HG03039 (cell line): ENCODE measurements around the gene DPH5.
A peak's percentile ranks its signal among the peaks of the same experiment; 100 is the strongest.
"Not testable (repeated sequence)": the region's sequence is repeated elsewhere in the genome, so short reads cannot be mapped to it uniquely, and the experiment has no call there.

Source experiments
- ATAC-seq: cut with Tn5 transposase; IDR thresholded peaks from one replicate; pipeline ENCODE4 v1.9.1; 2021; ENCODE audit warnings: mild to moderate bottlenecking, moderate library complexity; ENCODE audit not compliant: unreplicated experiment

DPH5 gene

DNA sequence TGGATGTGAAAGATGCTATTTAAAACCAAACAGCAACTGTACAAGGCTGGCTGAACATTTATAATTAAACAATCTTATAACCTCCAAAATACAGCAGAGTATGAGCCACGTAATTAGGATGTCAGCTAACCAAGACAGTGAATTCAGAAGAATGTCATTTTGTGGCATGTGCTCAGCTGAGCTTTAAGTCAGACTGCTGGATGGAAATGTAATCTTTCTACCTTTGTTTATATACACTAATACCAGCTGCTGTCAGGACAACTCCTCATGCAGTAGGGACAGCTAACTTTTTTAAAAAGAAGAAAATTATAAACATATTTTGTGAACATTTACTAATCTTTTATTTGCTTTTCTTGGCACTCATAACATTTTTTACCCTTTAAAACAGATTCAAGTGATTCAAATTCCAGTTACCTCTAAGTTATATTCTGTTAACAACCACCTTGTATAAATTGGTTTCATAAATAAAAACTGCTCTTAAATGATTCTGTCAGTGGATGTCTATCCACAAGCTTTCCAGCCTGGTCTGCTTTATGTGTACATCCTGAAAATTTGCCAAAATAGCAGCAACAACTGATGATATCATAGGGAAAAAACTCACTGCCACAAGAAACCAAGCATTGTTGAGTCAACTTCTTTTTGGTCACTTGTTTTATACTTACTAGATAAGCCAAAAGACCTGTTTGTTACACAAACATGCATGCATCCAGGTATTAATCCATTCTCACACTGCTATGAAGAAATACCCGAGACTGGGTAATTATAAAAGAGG is 36.1 kb downstream of the DPH5 start:
- ATAC-seq: no peak

DNA sequence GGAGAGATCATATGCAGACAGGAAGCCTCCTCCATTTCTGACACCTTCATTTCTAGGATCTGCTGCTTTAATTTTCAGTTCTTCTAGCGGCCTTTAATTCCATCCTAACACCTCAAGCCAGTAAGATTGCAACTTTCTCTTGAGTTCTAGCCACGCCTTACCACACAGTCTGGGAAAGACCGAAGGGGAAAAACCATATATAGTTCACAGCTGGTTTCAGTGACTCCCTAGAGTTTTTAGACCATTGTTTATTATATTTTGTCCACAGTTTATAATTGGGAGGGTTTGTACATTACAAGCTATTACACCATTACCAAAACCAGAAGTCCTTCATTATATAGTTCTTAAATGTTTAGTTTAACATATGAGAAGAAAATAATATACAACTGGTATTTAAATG is 37.5 kb downstream of the DPH5 start:
- ATAC-seq: no peak

DNA sequence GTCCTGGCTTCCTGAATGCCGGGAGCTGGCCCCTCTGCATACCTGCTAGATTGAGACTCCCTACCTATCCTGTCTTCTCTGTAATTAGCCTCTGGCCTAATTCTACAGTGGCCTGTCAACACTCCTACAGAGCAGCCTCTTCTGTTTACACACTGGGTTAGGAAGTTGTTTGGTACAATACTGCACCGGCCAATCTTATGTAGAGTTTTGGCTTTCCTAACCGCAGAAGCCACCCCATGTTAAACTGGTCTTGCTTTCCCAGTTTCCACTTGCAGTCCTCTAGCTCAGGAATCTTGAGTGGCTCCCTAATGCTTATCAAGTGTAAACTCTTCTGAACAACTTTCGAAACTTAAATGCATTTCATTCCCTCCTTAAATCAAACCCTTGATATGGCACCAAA is 42.8 kb downstream of the DPH5 start:
- no peak for ATAC-seq

DNA sequence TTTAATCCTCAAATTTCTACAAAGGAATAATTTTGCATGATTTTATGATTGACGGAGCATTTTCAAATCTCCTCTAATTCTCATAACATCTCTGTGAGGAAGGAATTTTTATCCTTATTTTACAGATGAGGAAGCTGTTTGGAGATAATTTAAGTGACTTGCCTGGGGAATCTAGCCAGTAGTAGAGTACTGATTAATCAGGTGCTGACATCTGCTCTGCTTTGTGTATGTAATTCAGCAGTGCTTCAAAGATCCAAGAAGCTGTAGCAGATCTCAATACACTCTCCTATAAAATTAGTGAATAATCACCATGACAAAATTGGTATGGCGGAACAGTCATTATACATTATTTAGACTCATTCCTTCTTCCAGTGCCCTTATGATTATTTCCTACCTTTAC is 46.0 kb downstream of the DPH5 start:
- ATAC-seq: no peak

DNA sequence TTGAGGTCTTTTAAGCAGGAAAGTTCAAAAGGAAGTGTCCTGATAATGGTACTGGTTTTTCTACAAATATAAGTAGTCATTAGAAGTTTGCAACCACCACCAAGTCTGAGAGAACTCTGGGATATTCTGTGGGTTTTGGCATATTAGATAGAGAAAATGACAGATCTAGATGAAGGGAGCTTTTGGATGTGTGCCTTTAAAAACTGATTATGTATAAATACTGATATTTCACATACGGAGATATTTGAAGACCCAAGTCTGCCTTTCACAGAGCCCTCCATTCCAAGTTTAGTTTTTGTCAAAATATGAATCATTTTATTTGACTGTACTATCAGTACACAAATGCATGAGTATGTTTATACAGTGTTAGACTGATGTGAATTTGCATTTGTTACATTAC is 48.6 kb downstream of the DPH5 start:
- no peak for ATAC-seq

DNA sequence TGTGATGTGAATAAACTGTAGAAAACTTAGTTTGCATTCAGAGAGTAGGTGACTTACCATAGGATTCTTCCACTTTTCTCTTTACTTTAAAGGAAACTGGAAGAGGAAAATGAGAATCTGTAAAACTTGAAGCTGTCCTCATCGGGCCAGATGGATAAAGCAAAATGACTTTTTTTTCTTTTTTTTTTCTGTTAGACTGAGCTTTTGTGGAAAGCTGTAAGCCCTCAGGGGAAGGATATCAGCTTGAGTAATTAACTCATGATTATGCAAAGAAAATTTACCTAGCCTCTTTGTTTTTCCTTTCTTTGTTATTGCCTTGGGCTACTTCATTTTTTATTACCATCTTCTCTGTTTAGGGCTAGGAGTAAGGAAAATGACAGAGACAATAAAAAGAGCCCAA is 53.4 kb downstream of the DPH5 start:
- ATAC-seq: no peak

DNA sequence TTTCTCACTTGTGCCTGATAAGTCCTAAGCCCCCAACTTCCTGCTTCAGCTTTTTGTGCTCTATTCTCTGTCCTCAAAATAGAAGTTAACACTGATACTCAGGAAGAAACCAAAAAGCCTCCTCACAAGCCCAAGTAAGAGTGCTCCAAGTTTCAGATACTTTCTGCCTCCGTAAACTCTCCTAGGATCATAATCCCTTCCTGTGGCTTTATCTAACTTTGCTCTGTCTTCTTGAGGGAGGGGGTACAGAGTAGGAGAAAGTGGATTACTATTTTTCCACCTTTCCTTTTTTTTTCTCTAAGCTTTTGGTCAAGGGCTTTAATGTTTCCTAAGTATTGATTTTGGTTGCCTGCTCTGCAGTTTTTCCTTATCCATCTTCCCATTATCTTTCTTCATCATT is 54.6 kb downstream of the DPH5 start:
- ATAC-seq: no peak

DNA sequence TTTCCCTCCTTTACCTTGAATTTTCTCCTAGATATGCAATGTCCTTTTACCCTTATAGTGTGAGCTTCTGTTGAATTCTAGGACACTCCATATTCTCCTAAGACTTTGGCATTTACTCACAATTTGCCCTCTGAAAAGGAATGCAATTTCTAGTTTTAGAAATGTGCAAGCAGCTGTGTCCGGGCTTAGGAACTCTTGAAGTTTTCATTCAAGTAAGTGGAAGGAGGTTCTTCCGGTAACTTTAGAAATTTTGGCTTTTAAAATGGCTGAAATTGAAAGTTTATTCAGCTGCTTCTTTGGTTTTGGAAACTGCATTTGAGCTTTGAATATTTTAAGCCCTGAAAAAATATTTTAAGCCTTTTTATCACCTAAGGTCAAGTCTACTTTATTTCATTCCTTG is 56.3 kb downstream of the DPH5 start:
- no peak for ATAC-seq

DNA sequence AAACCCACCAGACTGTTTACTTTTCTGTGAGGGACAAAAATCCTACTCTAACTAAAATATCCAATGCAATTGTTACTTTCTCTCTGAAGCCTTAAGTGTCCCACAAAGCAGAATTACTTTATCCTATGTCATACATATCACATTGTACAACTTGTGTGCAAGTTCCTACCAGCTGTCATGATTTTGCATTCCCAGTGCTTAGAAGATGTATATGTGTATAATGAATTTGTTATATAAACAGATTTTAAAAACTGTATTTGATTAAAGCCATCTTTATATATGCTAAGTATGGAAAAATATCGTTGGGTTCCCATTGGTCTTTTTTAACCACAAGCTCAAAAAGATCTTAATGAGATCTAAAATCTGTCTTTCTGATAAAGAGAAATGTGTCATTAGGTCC is 57.0 kb downstream of the DPH5 start:
- no peak for ATAC-seq

DNA sequence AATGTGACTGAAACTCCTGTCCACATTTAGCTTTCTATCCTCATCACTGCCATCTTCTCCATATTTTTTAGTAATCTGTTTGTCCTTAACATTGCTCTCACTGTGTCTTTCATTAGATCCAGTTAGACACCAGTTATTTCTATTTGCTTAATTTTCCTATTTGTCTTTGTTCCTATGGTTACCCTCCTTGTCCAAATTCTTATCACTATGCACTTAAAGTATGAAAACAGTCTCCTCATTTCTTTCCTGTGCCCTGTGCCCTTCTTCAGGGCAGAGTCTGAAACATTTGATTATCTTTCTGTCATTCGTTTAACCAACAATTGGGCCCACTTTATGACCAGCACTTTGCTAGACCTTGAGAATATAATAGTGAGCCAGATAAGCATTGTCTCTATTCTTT is 65.5 kb downstream of the DPH5 start:
- no peak for ATAC-seq

DNA sequence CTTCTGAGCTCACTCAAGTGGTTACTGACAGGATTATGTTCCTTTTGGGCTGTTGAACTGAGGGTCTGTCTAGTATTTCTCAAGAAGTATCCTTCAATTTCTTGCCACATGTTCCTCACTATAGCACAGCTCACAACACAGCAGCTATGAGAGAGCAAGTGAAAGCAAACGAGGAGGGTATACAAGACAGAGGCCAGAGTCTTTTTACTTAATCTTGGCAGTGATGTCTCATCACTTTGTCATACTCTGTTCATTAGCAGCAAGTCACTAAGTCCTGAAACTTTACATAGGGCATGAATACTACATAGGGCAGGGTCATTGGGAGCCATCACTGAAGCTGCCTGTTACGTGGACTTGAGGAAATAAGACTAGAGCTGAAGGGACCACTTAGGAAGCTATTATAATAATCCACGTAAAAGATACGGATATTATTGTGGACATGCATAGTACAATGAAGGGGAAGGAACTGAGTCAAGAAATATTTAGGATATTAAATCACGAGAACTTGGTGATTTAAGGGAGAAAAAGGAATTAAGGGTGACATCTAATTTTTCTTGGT is 66.0 kb downstream of the DPH5 start:
- ATAC-seq: no peak

DNA sequence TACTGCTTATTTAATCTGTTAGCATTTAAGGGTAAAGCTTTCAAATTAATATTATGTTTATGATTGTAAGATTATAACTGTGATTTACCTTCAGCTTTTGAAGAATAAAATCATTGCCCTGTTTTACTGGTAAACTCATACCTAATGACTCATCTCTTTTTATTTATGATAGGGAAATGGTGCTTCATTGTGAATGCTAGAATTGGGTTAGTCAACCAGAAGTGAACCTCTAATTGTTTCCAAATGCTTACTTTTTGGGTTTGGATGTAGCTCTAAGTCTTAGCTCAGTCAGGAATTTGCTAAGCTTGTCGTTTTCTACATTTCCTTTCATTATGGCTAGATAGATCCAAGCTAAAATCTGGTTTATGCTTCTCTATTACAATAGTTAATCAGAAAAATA is 70.3 kb downstream of the DPH5 start:
- no peak for ATAC-seq

DNA sequence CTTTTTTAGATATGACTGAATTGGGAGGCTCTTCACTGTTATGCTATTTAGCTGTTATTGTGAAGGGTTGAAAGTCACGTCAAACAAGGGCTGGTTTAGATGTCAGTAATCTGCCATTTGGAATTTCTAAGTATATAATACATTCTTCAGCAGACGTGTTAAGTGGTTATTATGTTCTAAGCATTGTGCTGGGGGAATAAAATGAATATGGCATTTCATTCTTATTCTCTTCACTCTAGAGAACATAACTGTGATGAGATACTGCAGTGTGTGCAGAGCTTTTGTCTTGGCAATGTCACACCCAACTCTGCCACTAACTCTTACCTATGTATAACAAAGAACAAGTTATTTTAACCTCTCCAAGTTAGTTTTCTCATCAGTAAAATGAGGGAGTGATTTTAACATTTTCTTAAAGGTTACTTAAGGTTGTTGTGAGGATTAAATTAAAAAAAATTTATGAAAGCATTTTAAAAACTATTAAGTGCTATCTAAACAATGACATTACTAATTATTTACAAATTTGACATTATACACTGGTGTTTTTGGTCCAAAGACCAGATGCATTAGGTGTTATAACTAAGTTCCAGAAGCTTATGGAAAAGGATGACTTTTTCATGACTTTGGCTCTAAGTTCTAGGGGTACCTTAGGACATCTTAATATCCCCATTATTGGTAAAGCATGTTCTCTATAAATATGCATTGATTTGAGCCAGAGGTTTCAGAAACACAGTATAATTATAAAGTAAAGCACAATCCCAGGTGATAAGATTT is 71.4 kb downstream of the DPH5 start:
- ATAC-seq: no peak

DNA sequence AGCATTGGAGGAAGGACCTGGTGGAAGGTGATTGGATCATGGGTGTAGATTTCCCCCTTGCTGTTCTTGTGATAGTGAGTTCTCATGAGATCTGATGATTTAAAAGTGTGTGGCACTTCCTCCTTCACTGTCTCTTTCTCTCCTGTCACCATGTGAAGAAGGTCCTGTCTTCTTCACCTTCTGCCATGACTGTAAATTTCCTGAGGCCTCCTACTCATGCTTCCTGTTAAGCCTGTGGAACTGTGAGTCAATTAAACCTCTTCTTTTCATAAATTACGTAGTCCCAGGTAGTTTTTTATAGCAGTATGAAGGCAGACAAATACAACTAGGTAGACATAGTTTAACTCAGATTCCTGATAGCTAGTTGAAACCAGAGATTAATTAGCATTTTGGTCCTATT is 72.6 kb downstream of the DPH5 start:
- not testable (repeated sequence) for ATAC-seq

DNA sequence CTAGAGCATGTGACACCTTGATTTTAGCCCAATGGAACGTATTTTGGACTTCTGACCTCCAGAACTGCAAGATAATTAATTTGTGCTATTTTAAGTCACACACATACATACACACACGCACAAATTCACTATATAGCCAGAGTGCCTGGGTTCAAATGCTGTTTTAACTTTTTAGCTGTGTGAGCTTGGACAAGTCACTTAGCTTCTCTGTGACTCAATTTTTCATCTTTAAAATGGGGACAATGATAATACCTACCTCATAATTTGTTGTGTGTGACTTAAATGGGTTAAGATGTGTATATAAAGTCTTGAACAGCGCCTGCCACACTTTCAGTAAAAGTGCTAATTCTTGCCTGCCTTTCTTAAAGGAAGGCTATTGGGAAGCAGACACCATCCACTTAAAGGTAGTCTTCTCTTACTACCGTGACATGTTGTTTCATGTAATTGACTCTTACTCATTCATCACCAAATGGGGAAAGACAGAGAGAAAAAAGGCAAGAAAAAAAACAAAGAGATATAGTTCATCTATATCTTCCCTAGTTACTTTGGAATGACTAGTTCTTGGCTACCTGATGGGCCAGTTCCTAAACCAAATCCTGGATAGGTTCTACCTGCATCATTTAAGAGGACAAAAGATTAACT is 73.4 kb downstream of the DPH5 start:
- no peak for ATAC-seq

DNA sequence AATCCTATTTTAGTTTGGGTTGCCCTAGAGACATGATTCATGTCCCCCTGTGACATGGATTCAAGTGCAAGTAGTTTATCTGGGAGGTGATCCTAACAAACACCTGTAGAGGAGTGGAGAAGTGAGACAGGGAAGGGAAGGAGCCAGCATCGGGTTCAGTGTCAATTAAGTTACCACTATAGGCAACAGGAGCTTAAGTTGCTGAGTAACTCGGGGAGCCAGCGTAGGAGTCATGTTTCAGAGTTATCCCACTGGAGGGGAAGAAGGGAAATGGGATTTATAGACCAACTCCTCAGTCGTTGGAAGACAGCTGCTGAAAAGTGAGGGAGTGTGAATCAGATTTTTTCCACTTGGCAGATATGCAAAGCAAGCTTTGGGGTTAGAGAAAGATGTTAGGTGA is 74.8 kb downstream of the DPH5 start:
- ATAC-seq: no peak

DNA sequence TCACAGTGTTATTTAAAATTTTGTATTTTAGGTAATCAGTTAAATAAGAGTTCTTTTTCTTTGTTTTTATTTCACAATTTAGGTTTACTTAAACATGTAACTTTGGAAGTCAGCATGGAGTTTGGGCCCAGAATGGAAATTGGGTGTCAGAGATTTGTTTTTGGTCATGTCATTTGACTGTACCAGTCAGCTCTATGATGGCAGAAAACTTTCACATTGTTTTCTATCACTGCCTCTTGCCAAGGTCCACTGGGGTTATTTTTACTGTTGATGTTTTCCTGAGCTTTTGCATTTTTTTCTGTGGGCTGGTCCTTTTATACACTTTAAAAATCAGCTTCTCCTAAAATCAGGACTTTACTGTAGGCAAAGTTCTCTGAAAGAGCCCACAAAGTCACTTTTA is 75.2 kb downstream of the DPH5 start:
- ATAC-seq: no peak

DNA sequence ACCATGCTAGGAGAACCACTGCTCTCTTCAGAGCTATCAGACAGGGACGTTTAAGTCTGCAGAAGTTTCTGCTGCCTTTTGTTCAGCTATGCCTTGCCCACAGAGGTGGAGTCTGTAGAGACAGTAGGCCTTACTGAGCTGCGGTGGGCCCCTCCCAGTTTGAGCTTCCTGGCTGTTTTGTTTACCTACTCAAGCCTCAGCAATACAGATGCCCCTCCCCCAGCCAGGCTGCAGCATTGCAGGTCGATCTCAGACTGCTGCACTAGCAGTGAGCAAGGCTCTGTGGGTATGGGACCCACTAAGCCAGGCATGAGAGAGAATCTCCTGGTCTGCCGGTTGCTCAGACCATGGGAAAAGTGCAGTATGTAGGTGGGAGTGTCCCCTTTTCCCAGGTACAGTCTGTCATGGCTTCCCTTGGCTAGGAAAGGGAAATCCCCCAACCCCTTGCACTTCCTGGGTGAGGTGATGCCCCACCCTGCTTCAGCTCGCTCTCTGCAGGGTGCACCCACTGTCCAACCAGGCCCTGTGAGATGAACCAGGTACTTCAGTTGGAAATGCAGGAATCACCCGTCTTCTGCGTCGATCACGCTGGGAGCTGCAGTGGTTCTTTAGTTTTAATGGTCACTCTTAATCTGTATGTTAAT is 75.9 kb downstream of the DPH5 start:
- peak; percentile 87 for ATAC-seq

DNA sequence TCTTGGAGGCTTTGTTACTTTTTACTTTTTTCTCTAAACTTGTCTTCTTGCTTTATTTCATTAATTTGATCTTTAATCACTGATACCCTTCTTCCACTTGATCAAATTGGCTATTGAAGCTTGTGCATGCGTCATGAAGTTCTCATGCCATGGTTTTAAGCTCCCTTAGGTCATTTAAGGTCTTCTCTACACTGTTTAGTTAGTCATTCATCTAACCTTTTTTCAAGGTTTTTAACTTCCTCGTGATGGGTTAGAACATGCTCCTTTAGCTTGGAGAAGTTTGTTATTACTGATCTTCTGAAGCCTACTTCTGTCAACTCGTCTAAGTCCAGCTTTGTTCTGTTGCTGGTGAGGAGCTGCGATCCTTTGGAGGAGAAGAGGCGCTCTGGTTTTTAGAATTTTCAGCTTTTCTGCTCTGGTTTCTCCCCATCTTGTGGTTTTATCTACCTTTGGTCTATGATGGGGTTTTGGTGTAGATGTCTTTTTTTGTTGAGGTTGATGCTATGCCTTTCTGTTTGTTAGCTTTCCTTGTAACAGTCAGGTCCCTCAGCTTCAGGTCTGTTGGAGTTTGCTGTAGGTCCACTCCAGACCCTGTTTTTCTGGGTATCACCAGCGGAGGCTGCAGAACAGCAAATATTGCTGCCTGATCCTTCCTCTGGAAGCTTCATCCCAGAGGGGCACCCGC is 76.7 kb downstream of the DPH5 start:
- ATAC-seq: not testable (repeated sequence)

DNA sequence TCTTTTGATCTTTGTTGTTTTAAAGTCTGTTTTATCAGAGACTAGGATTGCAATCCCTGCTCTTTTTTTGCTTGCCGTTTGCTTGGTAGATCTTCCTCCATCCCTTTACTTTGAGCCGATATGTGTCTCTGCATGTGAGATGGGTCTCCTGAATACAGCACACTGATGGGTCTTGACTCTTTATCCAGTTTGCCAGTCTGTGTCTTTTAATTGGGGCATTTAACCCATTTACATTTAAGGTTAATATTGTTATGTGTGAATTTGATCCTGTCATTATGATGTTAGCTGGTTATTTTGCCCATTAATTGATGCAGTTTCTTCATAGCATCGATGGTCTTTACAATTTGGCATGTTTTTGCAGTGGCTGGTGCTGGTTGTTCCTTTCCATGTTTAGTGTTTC is 77.8 kb downstream of the DPH5 start:
- ATAC-seq: not testable (repeated sequence)

DNA sequence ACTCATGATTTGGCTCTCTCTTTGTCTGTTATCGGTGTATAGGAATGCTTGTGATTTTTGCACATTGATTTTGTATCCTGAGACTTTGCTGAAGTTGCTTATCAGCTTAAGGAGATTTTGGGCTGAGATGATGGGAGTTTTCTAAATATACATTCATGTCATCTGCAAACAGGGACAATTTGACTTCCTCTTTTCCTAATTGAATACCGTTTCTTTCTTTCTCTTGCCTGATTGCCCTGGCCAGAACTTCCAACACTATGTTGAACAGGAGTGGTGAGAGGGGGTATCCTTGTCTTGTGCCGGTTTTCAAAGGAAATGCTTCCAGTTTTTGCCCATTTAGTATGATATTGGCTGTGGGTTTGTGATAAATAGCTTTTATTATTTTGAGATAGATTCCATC is 79.5 kb downstream of the DPH5 start:
- not testable (repeated sequence) for ATAC-seq
